Fibroblast of lung (primary cell): ENCODE measurements around the gene CALN1. TPM values are rescaled to one million over a fixed set of nuclear protein-coding genes. Genes with fewer than 3 reads are reported as not detected.

Source experiments
- DNase-seq, 2 donors: peaks; one replicate each; pipeline versions ENCODE4 v3.0.0 to v3.0.0-alpha.2; 2010; ENCODE audit warnings: low read depth in 2 of 2
- H2AFZ ChIP-seq: 2 replicates; pipeline ENCODE4 v1.5.1; 2012; ENCODE audit warnings: low read length, control low read depth, inconsistent platforms
- H3K27ac ChIP-seq: 2 replicates; pipeline ENCODE4 v1.5.1; 2011; ENCODE audit warnings: low read length, control low read depth; ENCODE audit not compliant: insufficient read depth
- H3K27me3 ChIP-seq: 2 replicates; pipeline ENCODE4 v1.5.1; 2011; ENCODE audit warnings: mild to moderate bottlenecking, low read length; ENCODE audit not compliant: control insufficient read depth, insufficient read depth
- H3K36me3 ChIP-seq: 2 replicates; pipeline ENCODE4 v1.5.1; 2011; ENCODE audit warnings: low read length; ENCODE audit not compliant: control insufficient read depth, insufficient read depth
- H3K4me1 ChIP-seq: 2 replicates; pipeline ENCODE4 v1.5.1; 2011; ENCODE audit warnings: low read length; ENCODE audit not compliant: control insufficient read depth, insufficient read depth; ENCODE audit errors: extremely low read depth
- H3K4me2 ChIP-seq: 2 replicates; pipeline ENCODE4 v1.5.1; 2011; ENCODE audit warnings: low read length, control low read depth; ENCODE audit not compliant: insufficient read depth; ENCODE audit errors: extremely low read depth
- H3K4me3 ChIP-seq, 4 experiments: fragments of 200-600 bp in 1 of 4; sonication (generic) in 1 of 4; replicated peaks in 1 of 4; 2 replicates each; pipeline ENCODE4 v1.5.1; 2011 to 2016; ENCODE audit warnings: low read length in 4 of 4, low read depth in 3 of 4, mild to moderate bottlenecking in 3 of 4, control low read depth in 2 of 4, inconsistent platforms in 1 of 4, mixed read lengths in 1 of 4; ENCODE audit not compliant: insufficient read depth in 1 of 4; ENCODE audit errors: control extremely low read depth in 1 of 4
- H3K79me2 ChIP-seq: 2 replicates; pipeline ENCODE4 v1.5.1; 2012; ENCODE audit warnings: mild to moderate bottlenecking, low read length, inconsistent platforms; ENCODE audit not compliant: control insufficient read depth, insufficient read depth
- H3K9ac ChIP-seq: 2 replicates; pipeline ENCODE4 v1.5.1; 2011; ENCODE audit warnings: mild to moderate bottlenecking, low read length, control low read depth; ENCODE audit not compliant: insufficient read depth
- H3K9me3 ChIP-seq: 2 replicates; pipeline ENCODE4 v1.5.1; 2012; ENCODE audit warnings: low read depth, low read length; ENCODE audit not compliant: control insufficient read depth, insufficient read depth
- H4K20me1 ChIP-seq: 2 replicates; pipeline ENCODE4 v1.5.1; 2011; ENCODE audit warnings: low read length; ENCODE audit not compliant: control insufficient read depth, insufficient read depth; ENCODE audit errors: extremely low read depth
- EZH2 ChIP-seq: IDR thresholded peaks from 2 replicates; pipeline ENCODE4 v1.5.1; 2012; ENCODE audit warnings: low read length, control low read depth, mild to moderate bottlenecking; ENCODE audit errors: missing control alignments
- polyA plus RNA-seq, 2 donors: library from polyadenylated mRNA; depleted of rRNA in 1 of 2; stranded (reverse) in 1 of 2; unstranded in 1 of 2; fragments of >200 nt; gene quantifications; 2 replicates each; pipeline ENCODE4 v1.2.1, GENCODE V29; 2011 to 2012; ENCODE audit warnings: missing spikeins in 1 of 2
- total RNA-seq: library from RNA; depleted of rRNA; stranded (reverse); fragments of >200 nt; gene quantifications from 2 replicates; pipeline ENCODE4 v1.2.1, GENCODE V29; 2014
- TF ChIP-seq, protein P1 (sequence below), 2 donors: IDR thresholded peaks in 1 of 2; conservative IDR thresholded peaks in 1 of 2; 1 replicate in 1 of 2; 2 replicates in 1 of 2; pipeline ENCODE4 v1.5.1; 2011 to 2012; ENCODE audit warnings: low read length in 2 of 2, control low read depth in 1 of 2, inconsistent platforms in 1 of 2, low read depth in 1 of 2, mild to moderate bottlenecking in 1 of 2

Gene CALN1
- total and polyA plus RNA-seq, 2 donors (not counting 1 experiment from before 2014, with no cell fraction given), result not detected

DNA sequence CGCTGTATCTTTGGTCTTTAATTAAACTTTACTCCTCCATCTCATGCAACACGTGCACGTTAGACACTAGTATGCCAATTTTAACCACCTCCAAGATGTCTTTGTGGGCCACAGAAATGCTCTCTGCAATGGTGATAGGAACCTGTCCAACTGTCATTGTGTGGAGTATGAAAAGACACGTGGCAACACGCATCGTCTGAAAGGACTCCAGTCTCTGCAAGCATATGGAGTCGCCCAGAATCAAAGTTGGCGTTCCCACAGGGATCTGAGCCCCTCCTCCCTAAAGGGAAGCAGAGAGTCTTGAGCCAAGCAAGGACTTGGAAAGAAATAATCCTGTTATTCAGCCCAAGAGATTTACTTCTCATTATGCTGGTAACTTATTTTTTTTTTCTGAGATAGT is 301.1 kb downstream of the CALN1 start:
- no peaks in the 10 kb centered on the region for H3K79me2 ChIP-seq
- no peak for DNase-seq
- H3K36me3 ChIP-seq, result no peaks in the 10 kb centered on the region
- no peak overlapping the region for H3K4me2 ChIP-seq
- H3K9ac ChIP-seq, result no peak overlapping the region
- H2AFZ ChIP-seq, result no peak overlapping the region
- TF ChIP-seq, protein P1, sequence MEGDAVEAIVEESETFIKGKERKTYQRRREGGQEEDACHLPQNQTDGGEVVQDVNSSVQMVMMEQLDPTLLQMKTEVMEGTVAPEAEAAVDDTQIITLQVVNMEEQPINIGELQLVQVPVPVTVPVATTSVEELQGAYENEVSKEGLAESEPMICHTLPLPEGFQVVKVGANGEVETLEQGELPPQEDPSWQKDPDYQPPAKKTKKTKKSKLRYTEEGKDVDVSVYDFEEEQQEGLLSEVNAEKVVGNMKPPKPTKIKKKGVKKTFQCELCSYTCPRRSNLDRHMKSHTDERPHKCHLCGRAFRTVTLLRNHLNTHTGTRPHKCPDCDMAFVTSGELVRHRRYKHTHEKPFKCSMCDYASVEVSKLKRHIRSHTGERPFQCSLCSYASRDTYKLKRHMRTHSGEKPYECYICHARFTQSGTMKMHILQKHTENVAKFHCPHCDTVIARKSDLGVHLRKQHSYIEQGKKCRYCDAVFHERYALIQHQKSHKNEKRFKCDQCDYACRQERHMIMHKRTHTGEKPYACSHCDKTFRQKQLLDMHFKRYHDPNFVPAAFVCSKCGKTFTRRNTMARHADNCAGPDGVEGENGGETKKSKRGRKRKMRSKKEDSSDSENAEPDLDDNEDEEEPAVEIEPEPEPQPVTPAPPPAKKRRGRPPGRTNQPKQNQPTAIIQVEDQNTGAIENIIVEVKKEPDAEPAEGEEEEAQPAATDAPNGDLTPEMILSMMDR (conservative IDR thresholded peaks at IDR 0.05 in 1 of 2, IDR thresholded peaks at IDR 0.05 in 1 of 2; ENCODE audit: low read depth in 1 of 2, low read length in 2 of 2), result no peak
- TF ChIP-seq EZH2, result no peak
- no peaks in the 10 kb centered on the region for H4K20me1 ChIP-seq
- H3K4me1 ChIP-seq, result no peaks in the 10 kb centered on the region
- no peaks in the 10 kb centered on the region for H3K27me3 ChIP-seq
- H3K4me3 ChIP-seq, result no peak overlapping the region
- H3K27ac ChIP-seq, result no peak overlapping the region
- no peaks in the 10 kb centered on the region for H3K9me3 ChIP-seq

DNA sequence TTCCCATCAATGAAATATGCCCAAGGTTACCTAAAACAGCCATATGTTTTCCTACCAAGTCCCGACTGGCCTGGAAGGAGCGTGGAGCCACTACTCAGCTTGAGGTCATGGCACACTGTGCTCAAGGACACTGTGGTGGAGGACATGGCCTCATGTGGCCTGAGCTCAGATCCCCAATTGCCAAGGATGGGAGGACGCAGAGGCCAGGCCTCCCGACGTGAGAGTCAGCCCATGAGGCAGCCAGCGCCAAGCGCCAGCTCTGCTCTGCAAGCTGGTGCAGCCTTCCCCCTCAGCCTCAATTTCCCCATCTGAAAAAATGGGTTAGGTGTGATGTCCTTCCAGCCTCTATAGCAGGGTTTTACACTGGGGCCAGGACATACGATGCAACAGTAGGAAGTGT is 302.6 kb downstream of the CALN1 start:
- H3K36me3 ChIP-seq, result no peaks in the 10 kb centered on the region
- no peaks in the 10 kb centered on the region for H4K20me1 ChIP-seq
- no peak overlapping the region for H3K4me2 ChIP-seq
- no peaks in the 10 kb centered on the region for H3K27me3 ChIP-seq
- no peak for DNase-seq
- TF ChIP-seq EZH2, result no peak
- TF ChIP-seq, protein P1 (conservative IDR thresholded peaks at IDR 0.05 in 1 of 2, IDR thresholded peaks at IDR 0.05 in 1 of 2; ENCODE audit: low read depth in 1 of 2, low read length in 2 of 2), result no peak
- H3K79me2 ChIP-seq, result no peaks in the 10 kb centered on the region
- H3K4me1 ChIP-seq, result no peaks in the 10 kb centered on the region
- H3K9ac ChIP-seq, result no peak overlapping the region
- H3K4me3 ChIP-seq, result no peak overlapping the region
- no peaks in the 10 kb centered on the region for H3K9me3 ChIP-seq
- H3K27ac ChIP-seq, result no peak overlapping the region
- no peak overlapping the region for H2AFZ ChIP-seq

DNA sequence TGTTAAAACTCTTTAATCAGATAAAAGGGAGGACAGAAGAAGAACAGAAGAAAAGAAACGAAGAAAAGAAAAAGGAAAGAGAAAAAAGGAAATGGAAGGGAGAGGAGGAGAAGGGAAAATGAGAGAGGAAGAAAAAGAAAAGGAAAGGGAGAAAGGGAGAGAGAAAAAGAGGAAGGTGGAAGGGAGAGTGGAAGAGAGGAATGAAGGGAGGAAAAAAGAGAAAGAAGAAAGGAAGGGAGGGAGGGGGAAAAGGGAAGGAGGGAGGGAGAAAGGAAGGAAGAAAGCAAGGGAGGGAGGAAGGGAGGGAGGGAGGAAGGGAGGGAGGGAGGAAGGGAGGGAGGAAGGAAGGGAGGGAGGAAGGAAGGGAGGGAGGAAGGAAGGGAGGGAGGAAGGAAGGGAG is 305.7 kb downstream of the CALN1 start:
- Histone ChIP-seq H3K9me3 (no peaks in the 10 kb centered on the region), H2AFZ (no peak overlapping the region), H3K9ac (no peak overlapping the region), H3K36me3 (no peaks in the 10 kb centered on the region), H3K27ac (no peak overlapping the region), H3K27me3 (no peaks in the 10 kb centered on the region), H3K79me2 (no peaks in the 10 kb centered on the region), H3K4me2 (no peak overlapping the region), H3K4me1 (no peaks in the 10 kb centered on the region), H3K4me3 (no peak overlapping the region), H4K20me1 (no peaks in the 10 kb centered on the region)
- no peak for DNase-seq
- TF ChIP-seq, protein P1 (conservative IDR thresholded peaks at IDR 0.05 in 1 of 2, IDR thresholded peaks at IDR 0.05 in 1 of 2; ENCODE audit: low read depth in 1 of 2, low read length in 2 of 2), result no peak
- no peak for TF ChIP-seq EZH2
